HEK293T (cell line): ENCODE measurements around the gene TVP23B.

ENCODE experiments used
- CTBP1 ChIP-seq: fragments of 450-650 bp; IDR thresholded peaks from 2 replicates; pipeline ENCODE4 v1.6.1; 2016; ENCODE audit warnings: borderline replicate concordance
- ELF4 ChIP-seq: fragments of 450-650 bp; IDR thresholded peaks from 2 replicates; pipeline ENCODE4 v1.6.1; 2017; ENCODE audit warnings: antibody characterized with exemption
- FOXM1 ChIP-seq: fragments of 450-650 bp; IDR thresholded peaks from 2 replicates; pipeline ENCODE4 v1.6.1; 2017; ENCODE audit warnings: mild to moderate bottlenecking, borderline replicate concordance
- HDGF ChIP-seq: fragments of 450-650 bp; IDR thresholded peaks from 2 replicates; pipeline ENCODE4 v1.6.1; 2017; ENCODE audit warnings: antibody characterized with exemption, borderline replicate concordance
- NFRKB ChIP-seq: fragments of 450-650 bp; IDR thresholded peaks from 2 replicates; pipeline ENCODE4 v1.6.1; 2016; ENCODE audit warnings: mild to moderate bottlenecking, moderate library complexity
- SP1 ChIP-seq: fragments of 450-650 bp; IDR thresholded peaks from 2 replicates; pipeline ENCODE4 v1.6.1; 2017
- SUZ12 ChIP-seq: fragments of 450-650 bp; IDR thresholded peaks from 2 replicates; pipeline ENCODE4 v1.6.1; 2016; ENCODE audit warnings: mild to moderate bottlenecking
- TARDBP ChIP-seq: fragments of 450-650 bp; IDR thresholded peaks from 2 replicates; pipeline ENCODE4 v1.6.1; 2016

- TF ChIP-seq TARDBP (no peak), CTBP1 (no peak), HDGF (no peak), ELF4 (no peak), NFRKB (no peak), SUZ12 (no peak), SP1 (no peak), FOXM1 (no peak)
Observed at GRCh38 chr17:18850679-18851078, 69.7 kb downstream of the TVP23B start.
